Stimulated activated CD8-positive, alpha-beta memory T cell treated with anti-CD3 and anti-CD28 coated beads, Interleukin-7, amount 100 ng/mL, for 1 hour (primary cell): ENCODE measurements around the gene NT5M.

ENCODE experiments used
- DNase-seq, 2 donors: peaks; one replicate each; pipeline ENCODE4 v3.0.0-alpha.2; 2020; ENCODE audit warnings: low read depth in 2 of 2

The NT5M gene

DNA sequence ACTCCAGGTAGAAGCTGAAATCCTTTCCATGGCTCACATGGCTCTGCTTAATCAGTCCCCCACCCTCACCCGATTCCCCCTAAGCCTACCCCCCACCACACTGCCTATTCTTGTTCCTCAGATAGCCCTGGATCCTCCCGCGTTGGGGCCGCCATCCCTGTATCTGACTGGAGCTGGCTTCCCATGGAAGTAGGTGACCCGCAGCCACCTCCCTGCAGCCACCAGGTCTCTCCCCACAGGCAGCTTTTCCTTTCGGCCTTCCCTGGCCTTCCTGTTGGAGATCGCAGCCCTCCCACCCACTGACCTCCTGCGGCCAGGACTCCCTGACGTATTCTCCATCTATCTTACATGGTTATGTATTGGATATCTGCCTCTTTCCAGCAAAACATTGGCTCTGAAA, 91.3 kb downstream of the NT5M start:
- no peak for DNase-seq

DNA sequence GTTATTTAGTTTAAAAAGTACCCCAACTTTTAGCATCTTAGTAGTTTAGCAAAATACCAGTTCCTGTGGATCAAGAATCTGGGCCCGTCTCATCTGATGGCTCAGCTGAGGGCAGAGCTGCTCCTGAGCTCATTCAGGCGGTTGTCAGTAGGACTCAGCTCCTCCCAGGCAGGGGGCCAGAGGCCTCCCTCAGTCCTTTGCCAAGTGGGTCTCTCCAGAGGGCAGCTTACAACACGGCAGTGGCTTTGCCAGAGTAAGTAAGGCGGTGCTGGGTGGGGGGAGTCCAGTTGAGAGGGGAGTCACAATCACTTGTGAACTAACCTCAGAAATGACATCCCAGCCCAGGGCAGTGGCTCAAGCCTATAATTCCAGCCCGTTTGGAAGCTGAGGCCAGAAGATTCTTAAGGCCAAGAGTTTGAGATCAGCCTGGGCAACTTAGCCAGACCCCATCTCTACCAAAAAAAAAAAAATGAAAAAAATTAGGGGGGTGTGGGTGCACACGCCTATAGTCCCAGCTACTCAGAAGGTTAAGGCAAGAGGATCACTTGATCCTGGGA, 92.2 kb downstream of the NT5M start:
- no peak for DNase-seq

DNA sequence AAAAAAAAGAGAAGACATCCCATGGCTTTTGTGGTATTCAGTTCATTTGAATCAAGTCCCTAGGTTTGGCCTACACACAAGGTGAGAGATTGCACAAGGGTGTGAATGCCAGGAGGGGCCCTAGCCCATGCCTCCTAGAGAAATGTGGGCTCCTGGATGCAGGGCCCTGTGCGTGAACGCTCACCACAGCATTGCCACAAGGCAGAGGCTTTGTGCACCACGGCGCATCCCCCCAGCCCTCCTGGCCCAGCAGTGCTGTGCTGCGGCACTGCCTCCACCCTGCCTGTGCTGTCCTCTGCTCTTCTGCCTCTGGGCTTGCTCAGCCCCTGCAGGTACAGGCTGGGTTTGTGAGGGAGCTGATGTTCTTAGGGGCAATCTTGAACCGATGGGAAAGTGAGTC, 92.7 kb downstream of the NT5M start:
- DNase-seq = no peak
